WTC11 (cell line): ENCODE data around the gene UPF2. TPM values are rescaled to one million over a fixed set of nuclear protein-coding genes. Genes with fewer than 3 reads are reported as not detected.

Source experiments
- ATAC-seq: fragments of 200-7000 bp; cut with Tn5 transposase; 2 replicates; pipeline ENCODE4 v1.10.0; 2021; ENCODE audit warnings: mild to moderate bottlenecking, moderate library complexity
- CTCF ChIA-PET: fragments of 300-600 bp; sonication (Branson Sonifier 250); formaldehyde crosslinking; loops from one replicate; lab custom pipeline; 2021; ENCODE audit warnings: antibody characterized with exemption; lab: Charles Lee
- POLR2A ChIA-PET: fragments of 350-600 bp; sonication (Branson Sonifier 250); formaldehyde crosslinking; loops from one replicate; lab custom pipeline; 2021; ENCODE audit warnings: antibody characterized with exemption; lab: Charles Lee
- DNase-seq: peaks from one replicate; pipeline ENCODE4 v3.0.0; 2021; ENCODE audit warnings: low spot score
- H3K27ac Mint-ChIP-seq: 2 replicates; pipeline ENCODE4 v1.8.0; 2021; ENCODE audit warnings: mixed read lengths
- H3K27me3 Mint-ChIP-seq: 2 replicates; pipeline ENCODE4 v1.8.0; 2021; ENCODE audit warnings: low read depth, mild to moderate bottlenecking, moderate library complexity, mixed read lengths
- H3K36me3 Mint-ChIP-seq: 2 replicates; pipeline ENCODE4 v1.8.0; 2021; ENCODE audit warnings: mixed read lengths
- H3K4me1 Mint-ChIP-seq: 2 replicates; pipeline ENCODE4 v1.8.0; 2022; ENCODE audit warnings: mixed read lengths
- H3K4me3 Mint-ChIP-seq: 2 replicates; pipeline ENCODE4 v1.8.0; 2021; ENCODE audit warnings: mild to moderate bottlenecking, moderate library complexity, mixed read lengths
- H3K9me3 Mint-ChIP-seq: 2 replicates; pipeline ENCODE4 v1.8.0; 2021; ENCODE audit warnings: mixed read lengths
- AFF4 ChIP-seq: sonication (generic); formaldehyde crosslinking; IDR thresholded peaks from 2 replicates; pipeline ENCODE4 v1.8.1; 2023; ENCODE audit warnings: mild to moderate bottlenecking, missing genetic modification reagents, borderline replicate concordance
- CDX4 ChIP-seq: fragments of 250-450 bp; sonication (Bioruptor Pico); IDR thresholded peaks from 2 replicates; pipeline ENCODE4 v1.9.0; 2021; ENCODE audit warnings: moderate library complexity, mild to moderate bottlenecking, inconsistent platforms, borderline replicate concordance
- E2F4 ChIP-seq: sonication (generic); formaldehyde crosslinking; IDR thresholded peaks from 2 replicates; pipeline ENCODE4 v1.8.1; 2022; ENCODE audit warnings: low read depth, mild to moderate bottlenecking, moderate library complexity, missing genetic modification reagents, borderline replicate concordance
- FOXP1 ChIP-seq: sonication (generic); formaldehyde crosslinking; IDR thresholded peaks from 2 replicates; pipeline ENCODE4 v1.8.0; 2022; ENCODE audit warnings: missing genetic modification reagents, mild to moderate bottlenecking, moderate library complexity, borderline replicate concordance
- FOXP4 ChIP-seq: sonication (generic); formaldehyde crosslinking; IDR thresholded peaks from 2 replicates; pipeline ENCODE4 v1.8.0; 2022; ENCODE audit warnings: mild to moderate bottlenecking, missing genetic modification reagents
- IRF2 ChIP-seq: sonication (generic); formaldehyde crosslinking; IDR thresholded peaks from 2 replicates; pipeline ENCODE4 v1.8.0; 2022; ENCODE audit warnings: low read depth, missing genetic modification reagents, borderline replicate concordance
- MLX ChIP-seq: sonication (generic); formaldehyde crosslinking; IDR thresholded peaks from 2 replicates; pipeline ENCODE4 v1.8.1; 2023; ENCODE audit warnings: mild to moderate bottlenecking, missing genetic modification reagents, moderate library complexity
- MXD4 ChIP-seq: fragments of 250-450 bp; sonication (Bioruptor Pico); IDR thresholded peaks from 2 replicates; pipeline ENCODE4 v1.8.0; 2021; ENCODE audit warnings: mild to moderate bottlenecking, moderate library complexity, borderline replicate concordance
- MYBL2 ChIP-seq: sonication (generic); formaldehyde crosslinking; IDR thresholded peaks from 2 replicates; pipeline ENCODE4 v1.8.1; 2023; ENCODE audit warnings: mild to moderate bottlenecking, moderate library complexity, missing genetic modification reagents
- NFATC4 ChIP-seq: fragments of 250-450 bp; sonication (Bioruptor Pico); IDR thresholded peaks from 2 replicates; pipeline ENCODE4 v1.9.0; 2021; ENCODE audit warnings: mild to moderate bottlenecking
- NFE2L1 ChIP-seq: sonication (generic); formaldehyde crosslinking; IDR thresholded peaks from 2 replicates; pipeline ENCODE4 v1.8.1; 2023; ENCODE audit warnings: missing genetic modification reagents
- NR3C1 ChIP-seq: sonication (generic); formaldehyde crosslinking; conservative IDR thresholded peaks from 2 replicates; pipeline ENCODE4 v1.8.1; 2023; ENCODE audit warnings: low read depth, mild to moderate bottlenecking, missing genetic modification reagents
- SMAD4 ChIP-seq: sonication (generic); formaldehyde crosslinking; IDR thresholded peaks from 2 replicates; pipeline ENCODE4 v1.8.0; 2022; ENCODE audit warnings: mild to moderate bottlenecking, missing genetic modification reagents
- TCF7 ChIP-seq: sonication (generic); formaldehyde crosslinking; IDR thresholded peaks from 2 replicates; pipeline ENCODE4 v1.8.0; 2022; ENCODE audit warnings: mild to moderate bottlenecking, low read depth, missing genetic modification reagents, moderate library complexity
- TP53 ChIP-seq: sonication (generic); formaldehyde crosslinking; IDR thresholded peaks from 2 replicates; pipeline ENCODE4 v1.8.1; 2023; ENCODE audit warnings: mild to moderate bottlenecking, missing genetic modification reagents
- ZNF416 ChIP-seq: fragments of 250-450 bp; sonication (Bioruptor Pico); IDR thresholded peaks from 2 replicates; pipeline ENCODE4 v1.9.0; 2021; ENCODE audit warnings: mild to moderate bottlenecking, inconsistent platforms
- total RNA-seq: library from RNA; stranded (reverse); gene quantifications from 3 replicates; pipeline ENCODE4 v1.2.3, GENCODE V29; 2021

UPF2 gene
- total RNA-seq, 1 experiment from 2014 or later, result 24.3 TPM

- TF ChIP-seq MXD4 (CRISPR knock-in tag) (no peak), FOXP4 (CRISPR knock-in tag) (no peak), IRF2 (CRISPR knock-in tag) (no peak), MLX (CRISPR knock-in tag) (no peak), SMAD4 (CRISPR knock-in tag) (no peak)
- no peak for DNase-seq
- H3K9me3 Mint-ChIP-seq, result no peaks in the 10 kb centered on the region
- no peak for ATAC-seq
- CTCF ChIA-PET, result no interaction called here
- H3K4me3 Mint-ChIP-seq, result no peak overlapping the region
- POLR2A ChIA-PET, result interaction anchor here (0.7 kb wide), 1 partner anchor 14 kb away, joined by 5 read pairs; no protein-coding TSS in a partner anchor
- H3K4me1 Mint-ChIP-seq, result 0 out of 2 replicates have a peak, but pooled peaks cover 2% of the 10 kb centered on the region
- no peaks in the 10 kb centered on the region; the same call in 1 of the 2 replicates for H3K27me3 Mint-ChIP-seq
- no peak overlapping the region for H3K27ac Mint-ChIP-seq
- no peaks in the 10 kb centered on the region for H3K36me3 Mint-ChIP-seq
Observed at GRCh38 chr10:12055732-12056131, 13.1 kb upstream of the UPF2 start.

GRCh38 chr10:12051241-12051640 lies 8.6 kb upstream of the UPF2 start:
- Mint-ChIP-seq H3K4me3 (no peak overlapping the region), H3K36me3 (no peaks in the 10 kb centered on the region), H3K9me3 (no peaks in the 10 kb centered on the region), H3K27me3 (no peaks in the 10 kb centered on the region), H3K4me1 (peaks cover 5% of the 10 kb centered on the region; the same call in 1 of the 2 replicates), H3K27ac (no peak overlapping the region)
- ATAC-seq (no peak), DNase-seq (no peak)
- ChIA-PET POLR2A (no interaction called here), CTCF (interaction anchor here (1.0 kb wide), 1 partner anchor 65 kb away, joined by 5 read pairs; no protein-coding TSS in a partner anchor)
- no peak for TF ChIP-seq MYBL2 (CRISPR knock-in tag)

- no peak overlapping the region for H3K27ac Mint-ChIP-seq
- H3K36me3 Mint-ChIP-seq, result no peaks in the 10 kb centered on the region
- no peak for DNase-seq
- H3K9me3 Mint-ChIP-seq, result no peaks in the 10 kb centered on the region
- CTCF ChIA-PET, result interaction anchor here (1.0 kb wide), 1 partner anchor 64 kb away, joined by 5 read pairs; no protein-coding TSS in a partner anchor
- no peak overlapping the region for H3K4me3 Mint-ChIP-seq
- H3K4me1 Mint-ChIP-seq, result peaks cover 5% of the 10 kb centered on the region; the same call in 1 of the 2 replicates
- POLR2A ChIA-PET, result no interaction called here
- no peaks in the 10 kb centered on the region for H3K27me3 Mint-ChIP-seq
- no peak for ATAC-seq
- TF ChIP-seq AFF4 (CRISPR knock-in tag) (no peak), SMAD4 (CRISPR knock-in tag) (no peak), TP53 (CRISPR knock-in tag) (no peak), TCF7 (CRISPR knock-in tag) (no peak), MLX (CRISPR knock-in tag) (no peak), NFATC4 (no peak), E2F4 (no peak), NFE2L1 (CRISPR knock-in tag) (no peak), FOXP1 (CRISPR knock-in tag) (no peak), MXD4 (CRISPR knock-in tag) (no peak), CDX4 (CRISPR knock-in tag) (no peak), ZNF416 (no peak), NR3C1 (no peak)
Observed at GRCh38 chr10:12050528-12050927, 7.9 kb upstream of the UPF2 start.
